Activated T-helper 1 cell treated with anti-CD3 and anti-CD28 coated beads, Interleukin-12 subunit alpha, Interleukin-12 subunit beta, Interleukin-2, Interleukin-4 antibody, amounts not matched to agents 30 ng/mL and 10 ng/mL and 1 ng/mL, durations not matched to agents 14 hours and 24 hours and 36 hours (primary cell): ENCODE data around the gene UGT3A1. TPM values are rescaled to one million over a fixed set of nuclear protein-coding genes. Genes with fewer than 3 reads are reported as not detected.
A peak's percentile ranks its signal among the peaks of the same experiment; 100 is the strongest.

Experiments used
- DNase-seq: peaks from one replicate; pipeline ENCODE4 v3.0.0; 2021; ENCODE audit warnings: low spot score
- H3K27ac Mint-ChIP-seq: one replicate; pipeline ENCODE4 v1.8.0; 2021; ENCODE audit warnings: mild to moderate bottlenecking, mixed read lengths
- H3K27me3 Mint-ChIP-seq: one replicate; pipeline ENCODE4 v1.8.0; 2022; ENCODE audit warnings: mild to moderate bottlenecking, moderate library complexity, mixed read lengths; ENCODE audit not compliant: insufficient read depth
- H3K36me3 Mint-ChIP-seq: one replicate; pipeline ENCODE4 v1.8.0; 2021; ENCODE audit warnings: low read depth, mixed read lengths
- H3K4me1 Mint-ChIP-seq: one replicate; pipeline ENCODE4 v1.8.0; 2021; ENCODE audit warnings: low read depth, mixed read lengths
- H3K4me3 Mint-ChIP-seq: one replicate; pipeline ENCODE4 v1.8.0; 2021; ENCODE audit warnings: mild to moderate bottlenecking, moderate library complexity, mixed read lengths
- H3K9me3 Mint-ChIP-seq: one replicate; pipeline ENCODE4 v1.8.0; 2021; ENCODE audit warnings: mixed read lengths
- intact Hi-C: fragments of 100-400 bp; cut with micrococcal nuclease; formaldehyde crosslinking; loops from one replicate; pipeline ENCODE4 v1.15.1; 2024
- total RNA-seq: library from RNA; stranded (reverse); gene quantifications from 2 replicates; pipeline ENCODE4 v1.2.3, GENCODE V29; 2022

UGT3A1 gene
- total RNA-seq, 1 donor from 2014 or later: not detected

DNA sequence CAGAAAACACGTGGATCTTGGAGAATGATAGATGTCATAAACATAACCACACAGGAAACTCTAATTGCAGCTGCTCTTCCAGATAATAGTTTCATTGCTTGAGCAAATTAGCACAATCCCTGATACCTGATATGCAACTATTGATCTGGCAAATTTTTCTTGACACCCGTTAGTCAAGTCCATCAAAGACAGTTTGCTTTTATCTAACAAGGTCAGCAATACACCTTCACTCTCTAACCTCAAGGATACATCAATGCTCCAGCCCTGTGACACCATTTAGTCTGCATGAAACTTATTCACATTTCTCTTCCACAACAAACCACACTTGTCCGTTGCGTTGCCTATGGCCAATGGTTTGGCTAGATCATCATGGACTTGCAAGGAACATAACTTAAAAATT lies 16.6 kb downstream of the UGT3A1 start:
- H3K4me1 Mint-ChIP-seq: no peaks in the 10 kb centered on the region
- H3K4me3 Mint-ChIP-seq: no peak overlapping the region
- intact Hi-C loops: no loop called here
- H3K27me3 Mint-ChIP-seq: peaks cover 3% of the 10 kb centered on the region
- H3K9me3 Mint-ChIP-seq: no peaks in the 10 kb centered on the region
- no peaks in the 10 kb centered on the region for H3K36me3 Mint-ChIP-seq
- DNase-seq: no peak
- H3K27ac Mint-ChIP-seq: no peak overlapping the region

GRCh38 chr5:35971878-35972210 lies 19.3 kb downstream of the UGT3A1 start:
- no peak overlapping the region for H3K27ac Mint-ChIP-seq
- H3K9me3 Mint-ChIP-seq: no peaks in the 10 kb centered on the region
- H3K36me3 Mint-ChIP-seq: no peaks in the 10 kb centered on the region
- H3K27me3 Mint-ChIP-seq: peaks cover 3% of the 10 kb centered on the region
- no peak overlapping the region for H3K4me3 Mint-ChIP-seq
- H3K4me1 Mint-ChIP-seq: no peaks in the 10 kb centered on the region
- no peak for DNase-seq
- intact Hi-C loops: no loop called here

DNA sequence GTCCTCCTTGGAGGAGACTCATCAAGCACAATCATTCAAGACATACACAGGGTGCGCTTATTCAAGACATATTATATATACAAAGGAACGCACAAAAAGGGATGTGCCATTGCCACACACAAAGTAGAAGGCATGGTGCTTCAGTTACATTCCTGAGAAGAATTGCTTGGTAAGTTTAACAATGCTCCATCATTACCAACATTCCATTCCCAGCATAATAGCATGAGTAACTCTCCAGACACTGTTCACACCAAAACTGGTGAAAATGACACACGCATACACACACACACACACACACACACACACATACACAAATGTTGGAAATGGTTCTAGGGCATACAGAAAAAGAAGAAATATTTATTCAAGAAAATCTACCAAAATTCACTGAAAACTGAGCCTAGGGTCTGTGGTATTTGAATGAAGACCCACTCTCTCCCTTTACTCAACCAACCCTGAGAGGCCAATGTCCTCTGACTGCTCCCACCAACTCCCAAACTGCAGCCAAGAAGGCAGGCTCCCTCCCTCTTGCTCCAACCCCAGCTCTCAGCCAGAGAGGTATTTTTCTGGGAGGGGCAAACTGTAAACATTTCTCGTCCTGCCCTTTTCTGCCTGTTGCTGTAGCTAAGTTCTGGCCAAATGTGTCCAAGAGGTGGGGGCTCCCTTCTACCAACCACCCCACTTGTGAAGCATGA lies 19.9 kb downstream of the UGT3A1 start:
- Mint-ChIP-seq H3K9me3 (no peaks in the 10 kb centered on the region), H3K27ac (no peak overlapping the region), H3K4me1 (no peaks in the 10 kb centered on the region), H3K36me3 (no peaks in the 10 kb centered on the region), H3K4me3 (no peak overlapping the region), H3K27me3 (peaks cover 5% of the 10 kb centered on the region)
- DNase-seq: no peak
- intact Hi-C loops: no loop called here

GRCh38 chr5:35963381-35963843 lies 27.8 kb downstream of the UGT3A1 start:
- peaks cover 6% of the 10 kb centered on the region for H3K27me3 Mint-ChIP-seq
- H3K4me1 Mint-ChIP-seq: no peaks in the 10 kb centered on the region
- peaks cover 5% of the 10 kb centered on the region for H3K9me3 Mint-ChIP-seq
- intact Hi-C loops: no loop called here
- H3K27ac Mint-ChIP-seq: no peak overlapping the region
- no peak overlapping the region for H3K4me3 Mint-ChIP-seq
- no peak for DNase-seq
- H3K36me3 Mint-ChIP-seq: no peaks in the 10 kb centered on the region

- H3K27me3 Mint-ChIP-seq: peaks cover 7% of the 10 kb centered on the region
- H3K4me3 Mint-ChIP-seq: no peak overlapping the region
- peaks cover 5% of the 10 kb centered on the region for H3K9me3 Mint-ChIP-seq
- H3K36me3 Mint-ChIP-seq: no peaks in the 10 kb centered on the region
- H3K27ac Mint-ChIP-seq: no peak overlapping the region
- intact Hi-C loops: no loop called here
- no peak for DNase-seq
- H3K4me1 Mint-ChIP-seq: no peaks in the 10 kb centered on the region
Observed at GRCh38 chr5:35960328-35960727, 30.9 kb downstream of the UGT3A1 start.

DNA sequence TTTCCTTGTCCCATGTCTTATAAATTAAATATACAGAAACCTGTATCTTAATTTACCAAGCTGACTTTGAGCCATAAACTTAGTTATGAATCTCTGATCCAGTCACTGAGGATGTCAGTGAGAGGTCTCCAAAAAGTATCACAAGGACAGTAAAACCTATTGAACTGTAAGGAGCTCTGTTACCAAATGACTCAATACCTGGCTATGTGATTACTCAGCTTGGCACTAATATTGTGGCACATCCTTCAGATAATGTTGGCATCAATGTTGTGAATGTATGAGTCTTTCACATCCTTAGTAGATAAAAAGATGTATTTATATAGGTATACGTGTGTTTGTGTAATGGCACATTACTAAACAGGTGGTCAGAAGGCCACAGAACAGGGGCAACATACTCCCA lies 34.8 kb downstream of the UGT3A1 start:
- Mint-ChIP-seq H3K4me1 (no peaks in the 10 kb centered on the region), H3K4me3 (no peak overlapping the region), H3K36me3 (no peaks in the 10 kb centered on the region), H3K27ac (no peak overlapping the region), H3K9me3 (no peaks in the 10 kb centered on the region), H3K27me3 (peaks cover 15% of the 10 kb centered on the region)
- intact Hi-C loops: no loop called here
- no peak for DNase-seq

DNA sequence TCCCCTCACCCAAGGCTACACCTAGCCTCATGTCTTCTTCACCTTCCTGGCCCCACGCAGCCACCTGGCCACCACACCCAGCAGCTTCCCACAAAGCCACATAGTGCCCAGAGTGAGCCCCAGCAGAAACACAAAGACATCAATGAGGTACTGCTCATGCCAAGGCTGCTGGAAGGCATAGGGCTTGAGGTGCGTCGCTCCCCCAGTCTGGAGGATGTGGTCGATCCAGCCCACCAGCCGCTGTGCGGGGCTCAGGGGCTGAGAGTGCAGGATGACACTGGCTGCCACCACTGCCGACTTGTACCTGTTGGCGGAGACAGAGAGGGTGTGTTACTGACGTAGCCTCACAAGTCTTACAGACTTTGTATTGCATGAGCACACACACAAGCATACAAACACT lies 37.0 kb downstream of the UGT3A1 start:
- H3K4me1 Mint-ChIP-seq: no peaks in the 10 kb centered on the region
- H3K4me3 Mint-ChIP-seq: no peak overlapping the region
- H3K36me3 Mint-ChIP-seq: no peaks in the 10 kb centered on the region
- DNase-seq: no peak
- intact Hi-C loops: no loop called here
- peaks cover 19% of the 10 kb centered on the region for H3K27me3 Mint-ChIP-seq
- H3K27ac Mint-ChIP-seq: no peak overlapping the region
- no peaks in the 10 kb centered on the region for H3K9me3 Mint-ChIP-seq

DNA sequence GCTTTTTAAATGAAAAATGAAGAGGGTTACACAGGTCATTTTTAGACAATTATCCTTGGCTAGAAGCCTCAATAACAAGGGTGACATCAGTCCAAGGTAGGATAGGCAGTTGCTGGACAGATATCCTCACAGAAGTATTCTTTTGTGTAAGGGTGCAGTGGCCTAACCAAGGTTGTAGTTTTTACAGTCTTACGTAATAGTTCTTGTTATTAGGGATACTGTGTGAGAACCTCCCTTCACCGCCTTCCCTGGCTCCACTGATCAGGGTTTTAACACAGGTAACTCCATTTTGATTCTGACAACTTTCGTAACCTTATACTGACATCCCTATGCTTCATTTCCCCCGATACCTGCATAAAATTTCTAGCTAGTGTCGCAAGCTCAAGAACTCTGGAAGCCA lies 44.1 kb downstream of the UGT3A1 start:
- Mint-ChIP-seq H3K27me3 (peaks cover 12% of the 10 kb centered on the region), H3K9me3 (no peaks in the 10 kb centered on the region), H3K27ac (no peak overlapping the region), H3K4me1 (no peaks in the 10 kb centered on the region), H3K36me3 (no peaks in the 10 kb centered on the region), H3K4me3 (no peak overlapping the region)
- no peak for DNase-seq
- intact Hi-C loops: no loop called here

GRCh38 chr5:35939639-35940038 lies 51.6 kb downstream of the UGT3A1 start:
- H3K4me3 Mint-ChIP-seq: no peak overlapping the region
- no peak for DNase-seq

DNA sequence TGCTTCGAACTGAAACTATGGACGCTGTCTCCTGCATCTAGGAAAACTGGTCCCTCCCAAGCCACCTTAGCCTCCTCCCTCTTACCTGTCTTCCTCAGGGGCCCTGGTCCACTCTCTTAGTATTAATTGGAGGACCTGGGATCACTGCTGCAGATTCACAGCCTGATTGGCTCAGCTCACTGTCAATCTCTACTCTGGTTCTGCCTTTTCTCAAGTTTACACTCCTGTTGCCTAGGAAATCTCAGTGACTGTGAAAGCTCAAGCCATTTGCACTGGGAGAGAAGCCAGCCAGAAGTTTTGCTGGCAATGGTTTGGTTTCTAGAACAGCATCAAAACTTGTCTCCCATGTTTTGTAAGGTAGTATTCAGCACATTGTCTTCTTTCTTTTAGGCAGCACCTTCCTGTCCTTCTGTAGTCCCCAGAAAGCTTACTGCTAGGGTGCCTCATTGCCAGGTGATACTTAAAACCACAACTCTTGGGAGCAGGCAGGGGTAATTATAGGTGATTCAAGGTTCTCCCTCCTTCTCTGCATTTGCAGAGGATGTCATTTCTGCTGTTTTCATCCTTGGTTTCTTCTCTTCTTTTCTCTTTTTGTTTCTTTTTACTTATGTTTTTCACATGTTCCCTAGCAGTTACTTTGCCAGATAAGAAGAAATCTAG lies 52.5 kb downstream of the UGT3A1 start, which contains the start of gene CAPSL:
Gene CAPSL, minus strand, starts transcription at position 55 of the 660 bp plus-strand sequence. CDS start 17,502 bp downstream, outside the sequence.
- no peaks in the 10 kb centered on the region for H3K9me3 Mint-ChIP-seq
- intact Hi-C loops: no loop called here
- no peak within 1 kb of the TSS for H3K27ac Mint-ChIP-seq
- no peaks in the 10 kb centered on the region for H3K36me3 Mint-ChIP-seq
- H3K4me3 Mint-ChIP-seq: no peak within 1 kb of the TSS
- DNase-seq: no peak
- no peaks in the 10 kb centered on the region for H3K4me1 Mint-ChIP-seq
- H3K27me3 Mint-ChIP-seq: peaks cover 14% of the 10 kb centered on the region

More at GRCh38 chr5:35939639-35940038, 51.6 kb downstream of the UGT3A1 start:
- Mint-ChIP-seq H3K9me3 (no peaks in the 10 kb centered on the region), H3K27me3 (peaks cover 14% of the 10 kb centered on the region), H3K27ac (no peak overlapping the region), H3K36me3 (no peaks in the 10 kb centered on the region), H3K4me1 (no peaks in the 10 kb centered on the region)
- intact Hi-C loops: no loop called here

- H3K27me3 Mint-ChIP-seq: peaks cover 3% of the 10 kb centered on the region
- DNase-seq: peak; percentile 57
- H3K9me3 Mint-ChIP-seq: no peaks in the 10 kb centered on the region
- no peak overlapping the region for H3K4me3 Mint-ChIP-seq
- no peaks in the 10 kb centered on the region for H3K36me3 Mint-ChIP-seq
- intact Hi-C loops: loop anchor here (1.0 to 10.0 kb wide), 6 partner anchors 275 to 1092 kb away; partner anchors contain the start of genes SPEF2 and TTC23L
- H3K4me1 Mint-ChIP-seq: peaks cover 38% of the 10 kb centered on the region
- H3K27ac Mint-ChIP-seq: no peak overlapping the region
Observed at GRCh38 chr5:35926389-35927051, 64.7 kb downstream of the UGT3A1 start.

- Mint-ChIP-seq H3K4me3 (peak overlapping the region; percentile 75), H3K9me3 (peaks cover 2% of the 10 kb centered on the region), H3K36me3 (peaks cover 1% of the 10 kb centered on the region), H3K27me3 (peaks cover 3% of the 10 kb centered on the region), H3K4me1 (peaks cover 38% of the 10 kb centered on the region), H3K27ac (peak overlapping the region; percentile 78)
- intact Hi-C loops: loop anchor here (1.0 to 10.0 kb wide), 10 partner anchors 21 to 1090 kb away; partner anchors contain the start of gene TTC23L
- DNase-seq: peak; percentile 82
Observed at GRCh38 chr5:35924950-35925722, 66.1 kb downstream of the UGT3A1 start.
